Keratinocyte (primary cell): Measurements from ENCODE around the gene PLK5. TPM values are rescaled to one million over a fixed set of nuclear protein-coding genes. Genes with fewer than 3 reads are reported as not detected.

Experiments used
- DNase-seq: peaks from one replicate; pipeline ENCODE4 v3.0.0-alpha.2; 2011; ENCODE audit warnings: low read depth, missing footprints, low spot score
- FAIRE-seq: peaks from 2 replicates; lab custom pipeline; 2011; peaks lifted over from hg19 to GRCh38; lab: Jason Lieb, UNC
- H2AFZ ChIP-seq: 2 replicates; pipeline ENCODE4 v1.6.0; 2012; ENCODE audit warnings: low read length, control low read depth, inconsistent platforms; ENCODE audit not compliant: control insufficient read depth
- H3K27ac ChIP-seq: 2 replicates; pipeline ENCODE4 v1.5.1; 2011; ENCODE audit warnings: low read length; ENCODE audit not compliant: control insufficient read depth, insufficient read depth
- H3K27me3 ChIP-seq: 3 replicates; pipeline ENCODE4 v1.6.0; 2011; ENCODE audit warnings: low read length; ENCODE audit not compliant: control insufficient read depth, insufficient read depth; ENCODE audit errors: extremely low read depth
- H3K36me3 ChIP-seq, 2 experiments: 2 replicates in 1 of 2; 3 replicates in 1 of 2; pipeline ENCODE4 v1.5.1; 2011; ENCODE audit warnings: low read length in 2 of 2, mild to moderate bottlenecking in 1 of 2; ENCODE audit not compliant: control insufficient read depth in 2 of 2, insufficient read depth in 2 of 2; ENCODE audit errors: extremely low read depth in 1 of 2
- H3K4me1 ChIP-seq: 3 replicates; pipeline ENCODE4 v1.5.1; 2011; ENCODE audit warnings: low read length; ENCODE audit not compliant: control insufficient read depth, insufficient read depth; ENCODE audit errors: extremely low read depth
- H3K4me2 ChIP-seq: 3 replicates; pipeline ENCODE4 v1.6.0; 2011; ENCODE audit warnings: low read depth, low read length; ENCODE audit not compliant: control insufficient read depth, insufficient read depth; ENCODE audit errors: extremely low read depth
- H3K4me3 ChIP-seq, 3 experiments: fragments of 200-600 bp in 1 of 3; sonication (generic) in 1 of 3; 2 replicates in 2 of 3; 3 replicates in 1 of 3; pipeline ENCODE4 v1.5.1; 2011 to 2016; ENCODE audit warnings: low read length in 3 of 3, mild to moderate bottlenecking in 3 of 3, control low read depth in 2 of 3, inconsistent platforms in 1 of 3, low read depth in 1 of 3, mixed read lengths in 1 of 3, mixed run types in 1 of 3, moderate library complexity in 1 of 3; ENCODE audit not compliant: control insufficient read depth in 2 of 3, insufficient read depth in 2 of 3; ENCODE audit errors: extremely low read depth in 1 of 3
- H3K79me2 ChIP-seq: 2 replicates; pipeline ENCODE4 v1.6.0; 2012; ENCODE audit warnings: low read length; ENCODE audit not compliant: control insufficient read depth, insufficient read depth
- H3K9ac ChIP-seq: 3 replicates; pipeline ENCODE4 v1.6.0; 2011; ENCODE audit warnings: low read length; ENCODE audit not compliant: control insufficient read depth, insufficient read depth; ENCODE audit errors: extremely low read depth
- H3K9me1 ChIP-seq: 3 replicates; pipeline ENCODE4 v1.6.0; 2011; ENCODE audit warnings: low read length; ENCODE audit not compliant: control insufficient read depth, insufficient read depth; ENCODE audit errors: extremely low read depth
- H3K9me3 ChIP-seq: 2 replicates; pipeline ENCODE4 v1.5.1; 2012; ENCODE audit warnings: low read depth, low read length; ENCODE audit not compliant: control insufficient read depth
- H4K20me1 ChIP-seq: 3 replicates; pipeline ENCODE4 v1.6.0; 2011; ENCODE audit warnings: low read length; ENCODE audit not compliant: control insufficient read depth, insufficient read depth; ENCODE audit errors: extremely low read depth
- EZH2 ChIP-seq: IDR thresholded peaks from one replicate; pipeline ENCODE4 v1.6.1; 2012; ENCODE audit warnings: inconsistent platforms, mild to moderate bottlenecking, low read length, moderate library complexity
- dilution Hi-C: fragments of 300-500 bp; cut with MboI; formaldehyde crosslinking; loops from one replicate; pipeline ENCODE4 v1.7.0; 2020; ENCODE audit warnings: low sequenced_read_pairs; ENCODE audit not compliant: extremely low pct_ligation_motif_present
- polyA plus RNA-seq, 5 experiments: library from polyadenylated mRNA; depleted of rRNA in 3 of 5; stranded (reverse) in 3 of 5; stranded (forward) in 1 of 5; unstranded in 1 of 5; fragments of >200 nt; gene quantifications; 1 replicate in 1 of 5; 2 replicates in 3 of 5; 3 replicates in 1 of 5; pipeline versions ENCODE4 v1.2.1 to v1.2.3, GENCODE V29; 2011 to 2012; ENCODE audit warnings: missing spikeins in 2 of 5, low read depth in 1 of 5, low replicate concordance in 1 of 5
- TF ChIP-seq, protein P1 (sequence below), 3 experiments: IDR thresholded peaks in 1 of 3; conservative IDR thresholded peaks in 1 of 3; optimal IDR thresholded peaks in 1 of 3; 2 replicates in 2 of 3; 3 replicates in 1 of 3; pipeline versions ENCODE3 to v1.5.1; 2011; ENCODE audit warnings: low read length in 3 of 3, mild to moderate bottlenecking in 3 of 3, moderate library complexity in 2 of 3, control low read depth in 1 of 3, inconsistent platforms in 1 of 3; ENCODE audit not compliant: insufficient read depth in 2 of 3; ENCODE audit errors: extremely low read depth in 1 of 3

The PLK5 gene
- polyA plus RNA-seq, 1 donor (not counting 4 experiments of a cell fraction or from before 2014, with no cell fraction given) = 0.05 TPM

DNA sequence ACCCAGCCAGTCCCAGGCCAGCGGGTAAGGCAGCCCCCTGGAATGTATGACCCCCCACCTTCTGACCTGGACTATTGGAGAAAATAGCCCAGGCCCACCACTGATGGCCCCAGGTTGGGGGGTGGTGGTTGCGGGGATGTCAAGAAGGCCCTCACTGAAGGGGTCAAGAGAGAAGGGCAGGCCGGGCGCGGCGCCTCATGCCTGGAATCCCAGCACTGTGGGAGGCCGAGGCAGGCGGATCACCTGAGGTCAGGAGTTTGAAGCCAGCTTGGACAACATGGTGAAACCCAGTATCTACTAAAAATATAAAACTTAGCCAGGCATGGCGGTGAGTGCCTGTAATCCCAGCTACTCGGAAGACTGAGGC is 9.6 kb upstream of the PLK5 start:
- Histone ChIP-seq H3K27ac (no peak overlapping the region), H3K9me3 (no peaks in the 10 kb centered on the region), H3K27me3 (no peaks in the 10 kb centered on the region), H3K4me1 (peaks cover 4% of the 10 kb centered on the region), H3K4me2 (no peak overlapping the region), H3K36me3 (peaks cover 0 to 2% of the 10 kb centered on the region in 2 experiments), H4K20me1 (no peaks in the 10 kb centered on the region), H3K9me1 (no peaks in the 10 kb centered on the region), H3K9ac (no peak overlapping the region), H3K79me2 (no peaks in the 10 kb centered on the region), H3K4me3 (no peak overlapping the region), H2AFZ (no peak overlapping the region)
- FAIRE-seq (no peak), DNase-seq (no peak)
- TF ChIP-seq, protein P1, sequence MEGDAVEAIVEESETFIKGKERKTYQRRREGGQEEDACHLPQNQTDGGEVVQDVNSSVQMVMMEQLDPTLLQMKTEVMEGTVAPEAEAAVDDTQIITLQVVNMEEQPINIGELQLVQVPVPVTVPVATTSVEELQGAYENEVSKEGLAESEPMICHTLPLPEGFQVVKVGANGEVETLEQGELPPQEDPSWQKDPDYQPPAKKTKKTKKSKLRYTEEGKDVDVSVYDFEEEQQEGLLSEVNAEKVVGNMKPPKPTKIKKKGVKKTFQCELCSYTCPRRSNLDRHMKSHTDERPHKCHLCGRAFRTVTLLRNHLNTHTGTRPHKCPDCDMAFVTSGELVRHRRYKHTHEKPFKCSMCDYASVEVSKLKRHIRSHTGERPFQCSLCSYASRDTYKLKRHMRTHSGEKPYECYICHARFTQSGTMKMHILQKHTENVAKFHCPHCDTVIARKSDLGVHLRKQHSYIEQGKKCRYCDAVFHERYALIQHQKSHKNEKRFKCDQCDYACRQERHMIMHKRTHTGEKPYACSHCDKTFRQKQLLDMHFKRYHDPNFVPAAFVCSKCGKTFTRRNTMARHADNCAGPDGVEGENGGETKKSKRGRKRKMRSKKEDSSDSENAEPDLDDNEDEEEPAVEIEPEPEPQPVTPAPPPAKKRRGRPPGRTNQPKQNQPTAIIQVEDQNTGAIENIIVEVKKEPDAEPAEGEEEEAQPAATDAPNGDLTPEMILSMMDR (optimal IDR thresholded peaks at IDR 0.05 in 1 of 3, IDR thresholded peaks at IDR 0.05 in 1 of 3, conservative IDR thresholded peaks at IDR 0.05 in 1 of 3; ENCODE audit: extremely low read depth in 1 of 3, insufficient read depth in 2 of 3, low read length in 3 of 3) = no peak
- TF ChIP-seq EZH2 = no peak
- dilution Hi-C loops = no loop called here

DNA sequence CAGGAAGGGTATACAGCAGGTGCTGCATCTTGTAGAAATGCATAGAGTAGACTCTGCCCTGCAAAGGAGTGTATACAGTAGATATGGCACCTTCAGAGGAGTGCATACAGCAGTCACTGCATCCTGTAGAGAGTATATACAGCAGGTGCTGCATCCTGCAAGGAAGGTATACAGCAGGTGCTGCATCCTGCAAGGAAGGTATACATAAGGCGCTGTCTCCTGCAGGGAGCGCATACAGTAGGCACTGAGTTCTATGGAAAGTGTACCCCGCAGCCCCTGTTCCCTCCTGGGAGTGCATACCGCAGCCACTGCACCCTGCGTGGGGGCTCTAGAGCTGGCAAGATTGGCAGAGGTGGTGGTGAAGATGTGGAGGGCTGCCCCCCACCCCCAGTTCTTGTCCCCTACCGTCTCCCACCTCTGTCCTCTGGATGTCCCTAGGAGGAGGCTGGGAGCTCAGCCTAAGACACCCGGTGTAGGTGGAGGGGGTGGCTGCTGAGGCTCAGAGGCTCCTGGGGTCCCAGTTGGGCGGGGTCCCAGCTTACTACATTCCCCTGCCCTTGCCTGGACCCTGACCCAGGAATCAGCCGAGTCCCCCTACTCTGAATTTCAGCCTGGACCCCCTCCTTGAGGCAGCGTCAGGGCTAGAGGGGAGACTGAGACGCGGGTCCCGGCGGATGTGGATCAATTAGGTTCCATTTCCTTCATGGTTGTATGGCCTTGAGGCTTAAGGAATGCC is 8.7 kb upstream of the PLK5 start:
- Histone ChIP-seq H3K9me3 (no peaks in the 10 kb centered on the region), H3K4me1 (peaks cover 4% of the 10 kb centered on the region), H3K9ac (no peak overlapping the region), H3K27ac (no peak overlapping the region), H3K4me2 (no peak overlapping the region), H3K9me1 (no peaks in the 10 kb centered on the region), H3K4me3 (no peak overlapping the region), H4K20me1 (no peaks in the 10 kb centered on the region), H3K79me2 (no peaks in the 10 kb centered on the region), H3K27me3 (no peaks in the 10 kb centered on the region), H3K36me3 (no peaks in the 10 kb centered on the region), H2AFZ (no peak overlapping the region)
- dilution Hi-C loops = no loop called here
- no peak for TF ChIP-seq EZH2
- TF ChIP-seq, protein P1 (optimal IDR thresholded peaks at IDR 0.05 in 1 of 3, IDR thresholded peaks at IDR 0.05 in 1 of 3, conservative IDR thresholded peaks at IDR 0.05 in 1 of 3; ENCODE audit: extremely low read depth in 1 of 3, insufficient read depth in 2 of 3, low read length in 3 of 3) = no peak
- DNase-seq (no peak), FAIRE-seq (no peak)
